ENCODE results near the gene USP17L20.
"Not testable (repeated sequence)": the region's sequence is repeated elsewhere in the genome, so short reads cannot be mapped to it uniquely, and the experiment has no call there.

USP17L20 gene

GRCh38 chr4:9257824-9258223, at the start of gene USP17L20:
Gene USP17L20 (plus strand): TSS chr4:9258124. CDS start chr4:9258124, 0 bp downstream.
- not testable (repeated sequence) for H3K9ac ChIP-seq (ENCODE audit: low read depth in 1 of 2, low read length in 2 of 2); H3K27me3 ChIP-seq (ENCODE audit: control insufficient read depth in 1 of 2, insufficient read depth in 2 of 2, low read length in 2 of 2); H3K27ac ChIP-seq (ENCODE audit: low read depth, low read length); H3K4me1 ChIP-seq (ENCODE audit: control insufficient read depth in 1 of 2, insufficient read depth in 2 of 2, low read length in 2 of 2); H3K9me3 ChIP-seq (ENCODE audit: control insufficient read depth in 1 of 2, low read length in 2 of 2); H3K36me3 ChIP-seq (ENCODE audit: control insufficient read depth in 1 of 2, insufficient read depth in 2 of 2, low read length in 2 of 2); H3K4me3 ChIP-seq (ENCODE audit: low read depth in 1 of 2, low read length in 2 of 2)

- H3K9ac ChIP-seq (ENCODE audit: low read depth in 1 of 2, low read length in 2 of 2); H3K4me1 ChIP-seq (ENCODE audit: control insufficient read depth in 1 of 2, insufficient read depth in 2 of 2, low read length in 2 of 2); H3K27me3 ChIP-seq (ENCODE audit: control insufficient read depth in 1 of 2, insufficient read depth in 2 of 2, low read length in 2 of 2); H3K27ac ChIP-seq (ENCODE audit: low read depth, low read length); H3K36me3 ChIP-seq (ENCODE audit: control insufficient read depth in 1 of 2, insufficient read depth in 2 of 2, low read length in 2 of 2); H3K4me3 ChIP-seq (ENCODE audit: low read depth in 1 of 2, low read length in 2 of 2); H3K9me3 ChIP-seq (ENCODE audit: control insufficient read depth in 1 of 2, low read length in 2 of 2): not testable (repeated sequence)
These were observed 47.6 kb upstream of the USP17L20 start, which contains the start of gene USP17L10 for GRCh38 chr4:9210357-9210756. Gene USP17L10 (plus strand): TSS chr4:9210657. CDS start chr4:9210657, 0 bp downstream.

GRCh38 chr4:9214701-9215100, 43.2 kb upstream of the USP17L20 start:
- H3K4me3 ChIP-seq (ENCODE audit: low read depth in 1 of 2, low read length in 2 of 2); H3K4me1 ChIP-seq (ENCODE audit: control insufficient read depth in 1 of 2, insufficient read depth in 2 of 2, low read length in 2 of 2); H3K9ac ChIP-seq (ENCODE audit: low read depth in 1 of 2, low read length in 2 of 2); H3K27me3 ChIP-seq (ENCODE audit: control insufficient read depth in 1 of 2, insufficient read depth in 2 of 2, low read length in 2 of 2); H3K9me3 ChIP-seq (ENCODE audit: control insufficient read depth in 1 of 2, low read length in 2 of 2); H3K27ac ChIP-seq (ENCODE audit: low read depth, low read length); H3K36me3 ChIP-seq (ENCODE audit: control insufficient read depth in 1 of 2, insufficient read depth in 2 of 2, low read length in 2 of 2): not testable (repeated sequence)

DNA sequence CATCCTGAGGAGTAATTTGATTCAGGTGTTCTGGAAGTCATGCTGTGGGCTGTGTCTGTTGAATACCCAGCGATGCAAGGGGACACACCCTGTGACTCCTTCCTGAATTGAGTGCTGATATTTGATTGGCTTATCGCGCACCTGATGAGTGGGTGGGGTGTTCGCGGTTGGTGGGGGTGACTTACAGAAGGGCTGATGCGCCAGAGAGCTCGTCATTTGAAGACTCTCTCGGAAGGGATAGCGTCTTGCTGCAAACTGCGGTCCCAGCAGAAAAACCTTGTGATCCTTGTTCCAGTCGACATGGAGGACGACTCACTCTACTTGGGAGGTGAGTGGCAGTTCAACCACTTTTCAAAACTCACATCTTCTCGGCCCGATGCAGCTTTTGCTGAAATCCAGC, 42.8 kb upstream of the USP17L20 start, which contains the start of gene USP17L11:
Gene USP17L11 (plus strand): TSS at position 301 of the 400 bp plus-strand sequence. CDS start 0 bp downstream, at position 301.
- H3K27ac ChIP-seq (ENCODE audit: low read depth, low read length); H3K9ac ChIP-seq (ENCODE audit: low read depth in 1 of 2, low read length in 2 of 2); H3K4me3 ChIP-seq (ENCODE audit: low read depth in 1 of 2, low read length in 2 of 2); H3K9me3 ChIP-seq (ENCODE audit: control insufficient read depth in 1 of 2, low read length in 2 of 2); H3K27me3 ChIP-seq (ENCODE audit: control insufficient read depth in 1 of 2, insufficient read depth in 2 of 2, low read length in 2 of 2); H3K36me3 ChIP-seq (ENCODE audit: control insufficient read depth in 1 of 2, insufficient read depth in 2 of 2, low read length in 2 of 2); H3K4me1 ChIP-seq (ENCODE audit: control insufficient read depth in 1 of 2, insufficient read depth in 2 of 2, low read length in 2 of 2): not testable (repeated sequence)

GRCh38 chr4:9219852-9220251, 38.1 kb upstream of the USP17L20 start, which contains the start of gene USP17L12:
Gene USP17L12 (plus strand): TSS chr4:9220152. CDS start chr4:9220152, 0 bp downstream.
- not testable (repeated sequence) for H3K4me1 ChIP-seq (ENCODE audit: control insufficient read depth in 1 of 2, insufficient read depth in 2 of 2, low read length in 2 of 2); H3K9ac ChIP-seq (ENCODE audit: low read depth in 1 of 2, low read length in 2 of 2); H3K36me3 ChIP-seq (ENCODE audit: control insufficient read depth in 1 of 2, insufficient read depth in 2 of 2, low read length in 2 of 2); H3K27me3 ChIP-seq (ENCODE audit: control insufficient read depth in 1 of 2, insufficient read depth in 2 of 2, low read length in 2 of 2); H3K27ac ChIP-seq (ENCODE audit: low read depth, low read length); H3K9me3 ChIP-seq (ENCODE audit: control insufficient read depth in 1 of 2, low read length in 2 of 2); H3K4me3 ChIP-seq (ENCODE audit: low read depth in 1 of 2, low read length in 2 of 2)

GRCh38 chr4:9224596-9224995, 33.3 kb upstream of the USP17L20 start, which contains the start of gene USP17L13:
Gene USP17L13 (plus strand): TSS chr4:9224896. CDS start chr4:9224896, 0 bp downstream.
- H3K27me3 ChIP-seq (ENCODE audit: control insufficient read depth in 1 of 2, insufficient read depth in 2 of 2, low read length in 2 of 2); H3K9ac ChIP-seq (ENCODE audit: low read depth in 1 of 2, low read length in 2 of 2); H3K27ac ChIP-seq (ENCODE audit: low read depth, low read length); H3K36me3 ChIP-seq (ENCODE audit: control insufficient read depth in 1 of 2, insufficient read depth in 2 of 2, low read length in 2 of 2); H3K4me1 ChIP-seq (ENCODE audit: control insufficient read depth in 1 of 2, insufficient read depth in 2 of 2, low read length in 2 of 2); H3K9me3 ChIP-seq (ENCODE audit: control insufficient read depth in 1 of 2, low read length in 2 of 2); H3K4me3 ChIP-seq (ENCODE audit: low read depth in 1 of 2, low read length in 2 of 2): not testable (repeated sequence)

- H3K4me3 ChIP-seq (ENCODE audit: low read depth in 1 of 2, low read length in 2 of 2); H3K9ac ChIP-seq (ENCODE audit: low read depth in 1 of 2, low read length in 2 of 2); H3K9me3 ChIP-seq (ENCODE audit: control insufficient read depth in 1 of 2, low read length in 2 of 2); H3K4me1 ChIP-seq (ENCODE audit: control insufficient read depth in 1 of 2, insufficient read depth in 2 of 2, low read length in 2 of 2); H3K36me3 ChIP-seq (ENCODE audit: control insufficient read depth in 1 of 2, insufficient read depth in 2 of 2, low read length in 2 of 2); H3K27ac ChIP-seq (ENCODE audit: low read depth, low read length); H3K27me3 ChIP-seq (ENCODE audit: control insufficient read depth in 1 of 2, insufficient read depth in 2 of 2, low read length in 2 of 2): not testable (repeated sequence)
These were observed 27.7 kb upstream of the USP17L20 start for GRCh38 chr4:9230249-9230648.

GRCh38 chr4:9234085-9234484, 23.8 kb upstream of the USP17L20 start, which contains the start of gene USP17L15:
Gene USP17L15 (plus strand): TSS chr4:9234385. CDS start chr4:9234385, 0 bp downstream.
- H3K4me3 ChIP-seq (ENCODE audit: low read depth in 1 of 2, low read length in 2 of 2); H3K9ac ChIP-seq (ENCODE audit: low read depth in 1 of 2, low read length in 2 of 2); H3K4me1 ChIP-seq (ENCODE audit: control insufficient read depth in 1 of 2, insufficient read depth in 2 of 2, low read length in 2 of 2); H3K27me3 ChIP-seq (ENCODE audit: control insufficient read depth in 1 of 2, insufficient read depth in 2 of 2, low read length in 2 of 2); H3K9me3 ChIP-seq (ENCODE audit: control insufficient read depth in 1 of 2, low read length in 2 of 2); H3K27ac ChIP-seq (ENCODE audit: low read depth, low read length); H3K36me3 ChIP-seq (ENCODE audit: control insufficient read depth in 1 of 2, insufficient read depth in 2 of 2, low read length in 2 of 2): not testable (repeated sequence)

DNA sequence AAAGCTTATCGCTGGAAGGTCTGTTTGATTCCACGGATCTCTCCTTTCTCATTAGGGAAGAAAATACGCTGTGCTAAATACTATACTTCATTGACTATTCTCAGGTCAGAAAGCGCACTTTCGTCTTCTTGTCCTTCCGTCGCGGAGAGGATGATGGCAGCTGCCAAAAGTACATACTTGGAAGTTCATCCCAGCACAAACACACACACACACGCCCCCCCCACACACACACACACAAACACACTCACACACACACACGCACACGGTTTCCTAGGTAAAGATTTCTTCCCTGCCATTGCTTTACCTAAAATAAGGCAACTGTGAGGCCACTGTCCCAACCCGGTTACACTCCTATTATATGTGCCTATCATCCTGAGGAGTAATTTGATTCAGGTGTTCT, 19.5 kb upstream of the USP17L20 start:
- not testable (repeated sequence) for H3K27ac ChIP-seq (ENCODE audit: low read depth, low read length); H3K9ac ChIP-seq (ENCODE audit: low read depth in 1 of 2, low read length in 2 of 2); H3K4me3 ChIP-seq (ENCODE audit: low read depth in 1 of 2, low read length in 2 of 2); H3K36me3 ChIP-seq (ENCODE audit: control insufficient read depth in 1 of 2, insufficient read depth in 2 of 2, low read length in 2 of 2); H3K4me1 ChIP-seq (ENCODE audit: control insufficient read depth in 1 of 2, insufficient read depth in 2 of 2, low read length in 2 of 2); H3K9me3 ChIP-seq (ENCODE audit: control insufficient read depth in 1 of 2, low read length in 2 of 2); H3K27me3 ChIP-seq (ENCODE audit: control insufficient read depth in 1 of 2, insufficient read depth in 2 of 2, low read length in 2 of 2)

- not testable (repeated sequence) for H3K36me3 ChIP-seq (ENCODE audit: control insufficient read depth in 1 of 2, insufficient read depth in 2 of 2, low read length in 2 of 2); H3K27me3 ChIP-seq (ENCODE audit: control insufficient read depth in 1 of 2, insufficient read depth in 2 of 2, low read length in 2 of 2); H3K4me1 ChIP-seq (ENCODE audit: control insufficient read depth in 1 of 2, insufficient read depth in 2 of 2, low read length in 2 of 2)
These were observed 14.3 kb upstream of the USP17L20 start, which contains the start of gene USP17L17 for GRCh38 chr4:9243579-9243978. Gene USP17L17 (plus strand): TSS chr4:9243879. CDS start chr4:9243879, 0 bp downstream.

More at GRCh38 chr4:9243579-9243978, 14.3 kb upstream of the USP17L20 start, which contains the start of gene USP17L17:
- not testable (repeated sequence) for H3K27ac ChIP-seq (ENCODE audit: low read depth, low read length); H3K4me3 ChIP-seq (ENCODE audit: low read depth in 1 of 2, low read length in 2 of 2); H3K9me3 ChIP-seq (ENCODE audit: control insufficient read depth in 1 of 2, low read length in 2 of 2); H3K9ac ChIP-seq (ENCODE audit: low read depth in 1 of 2, low read length in 2 of 2)
